Right cardiac atrium (tissue), 5 donors: ENCODE data around the gene PHF21A. TPM values are rescaled to one million over a fixed set of nuclear protein-coding genes. Genes with fewer than 3 reads are reported as not detected.

ENCODE experiments used
- ATAC-seq, 2 donors: fragments of 200-7000 bp; cut with Tn5 transposase; one replicate each; pipeline versions ENCODE4 v1.8.0 to v1.9.1; 2020; ENCODE audit warnings: moderate library complexity in 2 of 2, mild to moderate bottlenecking in 1 of 2
- DNase-seq, 3 donors: peaks; one replicate each; pipeline ENCODE4 v3.0.0-alpha.2; 2020
- H3K27ac ChIP-seq: one replicate; pipeline ENCODE4 v1.5.1; 2013; ENCODE audit warnings: mild to moderate bottlenecking, low read length, control low read depth, moderate library complexity
- H3K27me3 ChIP-seq: one replicate; pipeline ENCODE4 v1.6.1; 2013; ENCODE audit not compliant: control insufficient read depth, insufficient read depth
- H3K4me1 ChIP-seq: one replicate; pipeline ENCODE4 v1.6.1; 2013; ENCODE audit warnings: low read length; ENCODE audit not compliant: control insufficient read depth, insufficient read depth
- H3K4me3 ChIP-seq: one replicate; pipeline ENCODE4 v1.5.1; 2013; ENCODE audit warnings: low read length, control low read depth
- H3K9me3 ChIP-seq: one replicate; pipeline ENCODE4 v1.6.1; 2013; ENCODE audit warnings: low read length; ENCODE audit not compliant: control insufficient read depth
- WGBS: extraction: QIAGEN DNeasy Blood & Tissue Kit; methylation state at CpG from one replicate; pipeline ENCODE4 v1.1.7; 2013; 5-methylcytosine and 5-hydroxymethylcytosine counted together
- intact Hi-C, 4 donors: fragments of 100-400 bp; cut with DNase I; formaldehyde crosslinking; loops; one replicate each; pipeline versions ENCODE4 v1.11.0 to v1.14.0; 2022 to 2023
- polyA plus RNA-seq: library from polyadenylated mRNA; stranded (reverse); fragments of 200-250 nt; gene quantifications from one replicate; pipeline ENCODE4 v1.2.3, GENCODE V29; 2013
- total RNA-seq, 4 donors: library from RNA; stranded (reverse); fragmentation: NEBNext Ultra II Directional; extraction: Animal tissue kit (Norgen Biotek cat#: 25700); gene quantifications; one replicate each; pipeline ENCODE4 v1.2.1, GENCODE V29; 2021
- donor health status: healthy with polysubstance abuse.
- donor health status: DM: no; HTN: yes; CAD: no.
- donor health status: DM: no; HTN: no; CAD: no.
- donor health status: DM: no; HTN: yes; CAD: no; lungs with severe emphysema.
- donor health status: DM: yes; HTN: yes; CAD: no.

The PHF21A gene
- total and polyA plus RNA-seq, 5 donors: 23.6 to 57.3 (median 51.7) TPM

DNA sequence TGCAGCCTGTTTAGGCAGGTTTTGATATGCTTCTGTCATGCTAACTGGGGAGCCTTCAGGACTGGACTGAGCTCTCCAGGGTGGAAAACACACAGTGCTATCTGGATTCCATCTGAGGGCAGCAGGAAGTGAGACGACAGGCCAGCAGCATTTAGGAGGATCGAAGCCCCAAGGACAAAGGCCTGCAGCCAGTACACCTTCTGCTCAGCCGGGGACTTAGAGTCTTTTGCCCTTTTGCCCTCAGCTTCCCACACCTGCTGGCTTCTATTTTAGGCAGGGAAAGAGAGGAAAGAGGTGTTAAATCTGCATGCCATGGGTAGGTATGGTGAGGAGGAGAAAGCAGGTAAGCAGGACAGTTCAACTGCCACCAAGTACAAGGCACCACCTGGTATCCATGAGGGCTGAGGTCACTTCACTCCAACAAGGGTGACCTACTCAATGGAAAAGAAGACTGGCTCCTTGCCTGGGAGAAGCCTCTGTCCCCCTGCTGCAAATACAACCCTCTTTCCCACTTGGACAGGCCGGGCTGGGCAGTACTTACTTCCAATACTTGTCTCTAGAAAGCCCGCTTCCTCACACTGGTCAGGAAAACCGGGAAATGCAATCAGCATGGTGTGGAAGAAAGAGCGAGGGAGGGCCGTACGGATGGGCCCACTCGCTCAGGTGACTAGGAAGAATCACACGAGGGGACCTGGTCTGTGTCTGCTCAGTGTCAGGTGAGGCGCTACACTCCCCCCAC, 186.5 kb downstream of the PHF21A start:
- 76% methylated on average over 12 of the region's 12 CpGs for WGBS
- Histone ChIP-seq H3K4me3 (no peak overlapping the region), H3K27ac (no peak overlapping the region), H3K9me3 (no peaks in the 10 kb centered on the region), H3K4me1 (no peaks in the 10 kb centered on the region), H3K27me3 (no peaks in the 10 kb centered on the region)
- no peak for ATAC-seq
- DNase-seq: no peak
- intact Hi-C loops: no loop called here

DNA sequence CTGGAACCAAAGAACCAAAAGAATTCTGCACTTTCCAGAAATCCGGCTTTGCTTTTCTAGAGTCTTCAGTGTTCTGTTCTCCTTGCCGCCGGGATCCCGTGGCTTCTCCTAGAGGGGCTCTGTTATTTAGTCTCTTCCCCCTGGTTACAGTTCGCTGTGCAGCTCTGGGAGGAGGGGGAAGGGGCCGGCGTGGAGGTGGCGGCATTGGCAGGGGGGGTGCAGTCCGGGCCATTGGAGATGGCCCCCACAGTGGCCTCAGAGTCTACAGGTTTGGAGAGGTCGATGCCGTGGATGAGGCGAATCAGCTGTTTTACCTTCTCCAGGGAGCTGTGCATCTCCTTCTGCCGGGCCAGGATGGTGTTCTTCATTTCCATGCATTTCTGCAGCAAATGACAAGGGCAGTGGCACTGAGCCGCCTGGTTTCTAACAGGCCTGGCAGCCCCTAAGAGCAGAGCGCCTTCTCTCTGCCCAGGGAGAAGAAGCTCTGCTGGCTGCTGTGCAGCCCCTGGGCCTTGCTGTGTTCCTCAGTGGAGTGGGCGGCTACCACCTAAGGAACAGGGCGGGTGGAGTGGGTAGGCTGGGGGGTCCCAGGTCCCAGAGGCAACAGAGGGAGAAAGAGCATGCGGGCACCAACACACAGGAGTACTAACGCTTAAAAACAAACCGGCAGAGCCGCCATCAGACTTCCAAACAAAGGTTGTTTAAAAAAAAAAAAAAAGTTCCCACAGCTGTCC, 187.2 kb downstream of the PHF21A start:
- H3K4me3 ChIP-seq: no peak overlapping the region
- DNase-seq (peak in 2 of 3 donors; percentile 37 to 43), ATAC-seq (no peak)
- H3K27ac ChIP-seq: no peak overlapping the region
- no peaks in the 10 kb centered on the region for H3K4me1 ChIP-seq
- intact Hi-C loops: no loop called here
- H3K27me3 ChIP-seq: no peaks in the 10 kb centered on the region
- WGBS: 92% methylated on average over 21 of the region's 21 CpGs
- no peaks in the 10 kb centered on the region for H3K9me3 ChIP-seq

DNA sequence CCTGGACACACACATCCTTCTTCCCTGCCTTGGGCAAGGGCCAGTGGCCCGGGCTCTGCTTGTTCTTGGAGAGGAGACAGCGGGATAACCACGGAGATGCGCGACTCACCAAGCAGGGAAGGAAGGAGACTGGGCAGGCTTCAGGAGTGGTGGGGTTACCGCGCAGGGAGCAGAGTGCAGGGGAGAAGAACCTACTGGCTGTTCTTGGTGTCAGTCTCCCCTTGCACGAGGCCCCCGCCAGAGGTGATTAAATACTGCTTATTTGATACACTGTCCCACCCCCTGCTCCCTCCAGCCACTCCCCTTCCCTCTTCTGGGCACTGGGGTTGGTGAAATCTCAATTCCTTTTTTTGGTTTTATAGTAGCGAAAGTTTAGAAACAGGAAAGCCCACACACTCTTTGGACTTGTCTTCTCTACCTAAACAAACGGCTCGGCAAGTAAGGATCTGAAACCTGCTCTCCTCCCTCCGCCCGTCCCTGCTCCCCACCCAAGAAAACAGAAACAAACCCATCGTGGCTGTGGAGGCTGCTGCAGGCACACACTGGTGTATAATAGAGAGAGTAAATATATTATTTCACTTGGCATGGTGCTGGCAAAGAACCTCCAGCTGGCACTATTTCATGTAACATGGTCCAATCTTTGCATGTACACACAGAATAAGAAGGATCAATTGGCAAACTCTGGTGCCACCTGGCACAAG, 188.0 kb downstream of the PHF21A start:
- Histone ChIP-seq H3K27ac (no peak overlapping the region), H3K27me3 (no peaks in the 10 kb centered on the region), H3K4me1 (no peaks in the 10 kb centered on the region), H3K9me3 (no peaks in the 10 kb centered on the region), H3K4me3 (no peak overlapping the region)
- ATAC-seq (no peak), DNase-seq (peak in 1 of 3 donors; percentile 29)
- WGBS: 79% methylated on average over 15 of the region's 15 CpGs
- intact Hi-C loops: no loop called here

DNA sequence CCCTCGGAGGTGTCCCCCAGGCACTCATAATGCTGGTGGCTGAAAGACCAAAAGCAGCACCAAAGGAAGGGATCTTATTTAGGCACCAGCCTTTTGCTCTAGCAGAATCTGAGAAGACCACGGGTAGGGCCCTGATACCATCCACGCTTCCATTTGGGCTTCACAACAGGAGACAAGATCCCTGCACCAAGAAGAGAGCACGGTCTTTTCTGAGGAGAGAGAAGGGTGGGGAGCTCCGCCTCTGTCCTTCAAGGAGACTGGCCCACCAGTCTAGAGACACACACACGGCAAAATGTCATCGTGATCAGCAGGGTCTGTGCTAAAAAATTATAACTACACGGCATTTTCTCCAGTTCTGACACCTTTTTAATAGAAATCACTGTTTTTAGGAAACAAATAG, 189.0 kb downstream of the PHF21A start:
- no peak for ATAC-seq
- Histone ChIP-seq H3K4me3 (no peak overlapping the region), H3K27ac (no peak overlapping the region), H3K4me1 (no peaks in the 10 kb centered on the region), H3K27me3 (no peaks in the 10 kb centered on the region), H3K9me3 (no peaks in the 10 kb centered on the region)
- intact Hi-C loops: no loop called here
- no peak for DNase-seq
- 89% methylated on average over 8 of the region's 8 CpGs for WGBS

DNA sequence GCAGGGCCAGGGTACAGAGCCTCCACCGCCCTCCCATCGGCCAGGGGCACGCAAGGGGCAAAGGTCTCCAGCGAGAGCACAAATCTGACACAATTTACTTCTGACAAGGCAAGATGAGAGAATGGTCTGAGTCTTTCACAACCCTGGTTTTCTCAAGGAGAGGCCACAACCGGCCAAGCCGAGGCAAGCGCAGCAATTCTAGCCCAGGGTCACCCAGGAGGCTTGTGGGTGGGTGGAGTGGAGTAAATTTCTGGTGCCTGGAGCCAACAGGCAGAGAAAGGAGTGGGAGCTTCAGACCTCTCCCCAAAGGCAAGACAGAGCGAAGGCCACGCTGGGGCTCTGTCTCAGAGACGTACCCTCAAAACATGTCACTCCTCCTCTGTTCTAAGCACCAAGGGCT, 189.5 kb downstream of the PHF21A start:
- intact Hi-C loops: no loop called here
- H3K27me3 ChIP-seq: no peaks in the 10 kb centered on the region
- peak in 1 of 3 donors; percentile 20 for DNase-seq
- WGBS: 82% methylated on average over 10 of the region's 10 CpGs
- H3K4me3 ChIP-seq: no peak overlapping the region
- H3K4me1 ChIP-seq: no peaks in the 10 kb centered on the region
- H3K27ac ChIP-seq: no peak overlapping the region
- H3K9me3 ChIP-seq: no peaks in the 10 kb centered on the region
- ATAC-seq: no peak

DNA sequence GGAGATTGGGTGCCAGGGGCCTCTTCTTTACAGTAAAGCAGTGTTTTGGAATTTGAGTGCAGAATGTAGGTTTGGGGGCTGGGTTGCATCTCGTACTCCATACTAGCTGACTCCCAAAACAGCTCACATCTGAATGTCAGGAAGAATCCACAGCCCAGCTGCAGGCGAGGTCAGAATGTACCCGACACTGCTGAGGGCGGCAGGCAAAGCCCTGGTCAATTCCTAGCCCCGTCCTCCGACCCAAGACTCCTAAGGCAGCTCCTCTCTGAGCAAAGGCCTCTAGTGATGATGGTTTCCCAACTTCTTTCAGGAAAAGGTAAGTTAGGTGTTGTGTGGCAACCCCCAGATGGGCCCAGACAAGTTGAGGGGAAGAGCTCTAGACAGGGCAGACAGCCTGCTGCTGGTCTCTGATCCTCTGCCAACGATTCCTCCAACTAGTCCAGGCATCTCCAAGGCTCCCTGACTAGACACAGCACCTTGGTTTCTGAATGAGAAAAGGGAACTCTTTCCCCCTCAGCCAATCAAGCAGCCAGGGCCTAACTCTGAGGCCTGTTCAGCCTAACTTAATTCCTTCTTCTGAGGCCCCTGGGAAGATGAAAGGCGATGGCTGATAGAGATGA, 190.2 kb downstream of the PHF21A start:
- no peaks in the 10 kb centered on the region for H3K9me3 ChIP-seq
- DNase-seq: peak in 1 of 3 donors; percentile 43
- no peak overlapping the region for H3K27ac ChIP-seq
- intact Hi-C loops: no loop called here
- H3K4me3 ChIP-seq: no peak overlapping the region
- no peak for ATAC-seq
- 80% methylated on average over 8 of the region's 8 CpGs for WGBS
- no peaks in the 10 kb centered on the region for H3K27me3 ChIP-seq
- no peaks in the 10 kb centered on the region for H3K4me1 ChIP-seq

DNA sequence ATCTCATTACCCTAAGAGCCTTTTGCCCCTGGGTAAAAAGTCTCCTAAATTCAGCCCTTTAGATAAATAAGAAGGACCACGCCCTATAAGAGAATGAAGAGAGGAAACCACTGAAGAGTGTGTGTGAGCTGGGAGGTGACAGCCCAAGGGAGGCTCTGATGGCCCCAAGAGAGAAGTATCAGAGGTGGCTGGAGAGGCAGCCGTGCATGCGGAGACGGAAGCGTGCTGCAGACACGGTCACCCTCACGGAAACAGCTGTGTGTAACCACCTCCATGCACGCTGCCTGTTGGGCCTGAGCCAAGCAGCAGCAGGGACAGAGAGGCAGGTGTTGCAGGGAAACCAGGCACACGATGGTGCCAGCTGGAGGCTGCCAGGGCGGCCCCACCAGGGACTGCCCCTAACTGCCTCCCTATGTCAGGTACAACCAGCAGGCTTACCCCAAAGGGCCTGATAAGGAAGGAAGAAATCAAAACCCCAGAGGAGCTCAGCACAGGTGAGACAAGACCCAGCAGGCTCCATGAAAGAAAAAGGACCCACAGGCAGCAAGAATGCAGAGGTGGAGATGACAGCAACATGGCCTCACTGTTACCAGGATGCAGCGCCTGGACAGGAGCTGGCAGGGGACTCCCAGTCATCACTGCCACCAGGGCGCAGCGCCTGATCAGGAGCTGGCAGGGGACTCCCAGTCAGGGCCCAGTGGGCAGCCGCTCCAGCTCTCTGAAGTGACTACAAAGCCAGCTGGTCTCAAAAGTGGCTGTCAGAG, 191.0 kb downstream of the PHF21A start:
- intact Hi-C loops: no loop called here
- Histone ChIP-seq H3K27ac (no peak overlapping the region), H3K9me3 (no peaks in the 10 kb centered on the region), H3K27me3 (no peaks in the 10 kb centered on the region), H3K4me1 (no peaks in the 10 kb centered on the region), H3K4me3 (no peak overlapping the region)
- ATAC-seq (peak; percentile 16 to 67), DNase-seq (peak in 2 of 3 donors; percentile 76)
- WGBS: 62% methylated on average over 14 of the region's 14 CpGs

DNA sequence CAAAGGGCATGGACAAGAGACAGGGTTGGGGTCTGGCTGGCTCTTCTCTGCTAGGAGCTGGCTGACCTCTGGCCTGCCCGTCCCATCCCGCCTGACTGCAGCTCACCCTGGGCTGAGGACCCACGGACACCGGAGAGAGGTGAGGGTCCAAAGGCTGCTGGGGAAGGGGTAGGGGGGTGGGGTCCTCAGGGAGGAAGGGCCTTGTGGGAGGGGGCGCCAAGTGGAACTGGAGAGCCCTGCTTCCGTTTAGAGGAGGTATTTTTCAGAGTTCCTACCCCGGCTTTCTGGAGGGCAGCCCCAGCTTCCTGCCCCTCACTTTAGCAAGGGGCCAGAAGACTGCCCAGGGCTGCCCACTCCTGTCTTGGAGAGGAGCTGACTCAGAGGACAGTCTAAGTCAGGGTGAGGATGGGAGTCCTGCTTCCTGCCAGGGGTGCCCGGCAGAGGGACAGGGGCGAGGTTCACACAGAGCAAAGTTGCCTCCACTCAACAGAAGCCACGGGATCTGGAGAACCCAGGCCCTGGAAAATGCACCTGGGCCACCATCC, 191.7 kb downstream of the PHF21A start:
- Histone ChIP-seq H3K9me3 (no peaks in the 10 kb centered on the region), H3K27ac (no peak overlapping the region), H3K4me3 (no peak overlapping the region), H3K27me3 (no peaks in the 10 kb centered on the region), H3K4me1 (no peaks in the 10 kb centered on the region)
- intact Hi-C loops: no loop called here
- DNase-seq (peak in 2 of 3 donors; percentile 29 to 52), ATAC-seq (peak in 1 of 2 donors; percentile 5)
- WGBS: 76% methylated on average over 10 of the region's 10 CpGs

DNA sequence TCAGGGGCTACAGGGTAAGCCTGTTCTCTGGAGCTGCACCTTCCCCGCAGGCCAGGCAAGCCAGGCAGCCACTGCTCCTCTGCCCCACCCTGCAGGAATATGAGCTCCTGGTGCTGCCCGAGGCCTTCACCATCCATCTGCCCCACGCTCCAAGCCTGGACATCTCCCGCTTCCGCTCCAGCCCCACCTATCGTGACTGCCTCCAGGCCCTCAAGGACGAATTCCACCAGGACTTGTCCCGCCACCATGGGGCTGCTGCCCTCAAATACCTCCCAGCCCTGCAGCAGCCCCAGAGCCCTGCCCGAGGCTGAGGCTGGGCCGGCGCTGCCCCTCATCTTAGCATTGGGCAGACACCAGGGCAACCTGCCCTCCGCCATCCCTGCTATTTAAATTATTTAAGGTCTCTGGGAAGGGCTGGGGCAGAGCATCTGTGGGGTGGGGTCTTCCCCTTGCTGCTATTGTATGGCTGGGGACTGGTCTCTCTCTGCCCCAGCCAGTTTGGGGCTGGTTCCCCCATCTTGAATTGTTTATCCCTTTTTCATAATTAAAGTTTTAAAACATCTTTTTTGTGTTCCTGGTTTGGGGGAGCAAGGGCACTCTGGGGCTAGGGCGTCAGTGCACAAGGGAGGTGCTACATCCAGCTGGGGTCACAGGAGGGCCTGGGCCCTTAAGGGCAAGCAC, 192.6 kb downstream of the PHF21A start:
- ATAC-seq: no peak
- intact Hi-C loops: no loop called here
- Histone ChIP-seq H3K27ac (no peak overlapping the region), H3K9me3 (no peaks in the 10 kb centered on the region), H3K4me3 (no peak overlapping the region), H3K27me3 (no peaks in the 10 kb centered on the region), H3K4me1 (no peaks in the 10 kb centered on the region)
- WGBS: 71% methylated on average over 13 of the region's 13 CpGs
- DNase-seq: peak in 1 of 3 donors; percentile 39
